Measurements from ENCODE around the gene ZNF554. TPM values are rescaled to one million over a fixed set of nuclear protein-coding genes. Genes with fewer than 3 reads are reported as not detected.

Gene ZNF554
- polyA plus RNA-seq, 1 of the 3 experiments (the other 2 are of a cell fraction) = 1.7 TPM

GRCh38 chr19:2774953-2775555 lies 44.6 kb upstream of the ZNF554 start:
- H3K36me3 ChIP-seq (replicated peaks in 1 of 2; ENCODE audit: control insufficient read depth in 1 of 2, insufficient read depth in 2 of 2, low read length in 1 of 2) = peaks cover 0 to 9% of the 10 kb centered on the region in 2 experiments
- no peaks in the 10 kb centered on the region for H3F3A ChIP-seq (replicated peaks; ENCODE audit: insufficient read depth)
- ChIA-PET POLR2A (no interaction called here), CTCF (no interaction called here)
- no peak for DNase-seq
- no peak overlapping the region for H3K4me2 ChIP-seq
- peaks cover 87% of the 10 kb centered on the region for H3K79me2 ChIP-seq (ENCODE audit: insufficient read depth)
- H3K4me1 ChIP-seq (ENCODE audit: control insufficient read depth in 1 of 2, insufficient read depth in 2 of 2, low read depth in 1 of 2, low read length in 1 of 2) = no peaks in the 10 kb centered on the region
- no peak overlapping the region for H3K9ac ChIP-seq
- no peak for TF ChIP-seq FOSL2 (IDR thresholded peaks at IDR 0.05; ENCODE audit: borderline replicate concordance, low read depth)
- no peak for TF ChIP-seq USF2 (IDR thresholded peaks at IDR 0.05; ENCODE audit: borderline replicate concordance, low read depth, low read length)
- no peak for TF ChIP-seq NFIC (IDR thresholded peaks at IDR 0.05; ENCODE audit: borderline replicate concordance)
- TF ChIP-seq SIN3A (IDR thresholded peaks at IDR 0.05; ENCODE audit: borderline replicate concordance, low read depth, low read length) = no peak
- TF ChIP-seq YY1 (IDR thresholded peaks at IDR 0.05; ENCODE audit: low read depth) = no peak
- TF ChIP-seq RFX5 (IDR thresholded peaks at IDR 0.05; ENCODE audit: low read length) = no peak
- no peak for TF ChIP-seq MAX (IDR thresholded peaks at IDR 0.05; ENCODE audit: low read depth)
- no peak for TF ChIP-seq EZH2phosphoT487 (IDR thresholded peaks at IDR 0.05; ENCODE audit: borderline replicate concordance, low read depth)
- TF ChIP-seq GABPA (IDR thresholded peaks at IDR 0.05; ENCODE audit: low read depth) = no peak
- TF ChIP-seq GATA2 (CRISPR knock-in tag; IDR thresholded peaks at IDR 0.05) = no peak
- no peak for TF ChIP-seq RXRA (IDR thresholded peaks at IDR 0.05; ENCODE audit: borderline replicate concordance, low read depth)
- no peak for TF ChIP-seq TEAD4 (IDR thresholded peaks at IDR 0.05; ENCODE audit: borderline replicate concordance, insufficient read depth)
- no peak for TF ChIP-seq CTCF (IDR thresholded peaks at IDR 0.05)
- TF ChIP-seq MEF2A (IDR thresholded peaks at IDR 0.05; ENCODE audit: borderline replicate concordance, low read depth) = no peak
- TF ChIP-seq TAF1 (IDR thresholded peaks at IDR 0.05; ENCODE audit: borderline replicate concordance, low read depth, low read length) = no peak
- no peak for TF ChIP-seq RAD21 (IDR thresholded peaks at IDR 0.05; ENCODE audit: low read length)
- TF ChIP-seq ZBTB33 (IDR thresholded peaks at IDR 0.05; ENCODE audit: borderline replicate concordance, low read depth) = no peak
- H2AFZ ChIP-seq (ENCODE audit: low read depth) = no peak overlapping the region
- peaks cover 83% of the 10 kb centered on the region for H4K20me1 ChIP-seq (ENCODE audit: insufficient read depth)
- H3K4me3 ChIP-seq (ENCODE audit: low read depth in 2 of 2, low read length in 1 of 2) = no peak overlapping the region
- no peaks in the 10 kb centered on the region for H3K9me2 ChIP-seq
- no peaks in the 10 kb centered on the region for H3K9me3 ChIP-seq
- H3K27ac ChIP-seq (ENCODE audit: low read depth in 2 of 2, low read length in 1 of 2) = no peak overlapping the region
- no peaks in the 10 kb centered on the region for H3K27me3 ChIP-seq (ENCODE audit: insufficient read depth)
- WGBS (ENCODE audit: low lambda C conversion rate) = 87% methylated on average over 15 of the region's 24 CpGs
